HepG2 (cell line): ENCODE measurements around the gene TLN1. TPM values are rescaled to one million over a fixed set of nuclear protein-coding genes. Genes with fewer than 3 reads are reported as not detected.

Experiments used
- ARID2 ChIP-seq: sonication (generic); formaldehyde crosslinking; IDR thresholded peaks from 2 replicates; pipeline ENCODE4 v1.8.1; 2022; ENCODE audit warnings: mild to moderate bottlenecking, missing genetic modification reagents, borderline replicate concordance
- BCL6 ChIP-seq: IDR thresholded peaks from 2 replicates; pipeline ENCODE4 v1.6.1; 2016; ENCODE audit warnings: missing genetic modification reagents, missing compliant biosample characterization
- EZH2 ChIP-seq: conservative IDR thresholded peaks from 2 replicates; pipeline ENCODE4 v1.6.1; 2012; ENCODE audit warnings: mild to moderate bottlenecking, low read depth, low read length, moderate library complexity
- IKZF4 ChIP-seq: sonication (generic); formaldehyde crosslinking; IDR thresholded peaks from 2 replicates; pipeline ENCODE4 v1.5.1; 2020; ENCODE audit warnings: borderline replicate concordance, mild to moderate bottlenecking, low read depth, missing genetic modification reagents; ENCODE audit errors: not compliant biosample characterization
- LBX2 ChIP-seq: sonication (generic); formaldehyde crosslinking; IDR thresholded peaks from 2 replicates; pipeline ENCODE4 v1.5.0; 2020; ENCODE audit warnings: missing genetic modification reagents, mild to moderate bottlenecking, borderline replicate concordance
- NFE2 ChIP-seq: sonication (generic); formaldehyde crosslinking; IDR thresholded peaks from 2 replicates; pipeline ENCODE4 v1.4.0; 2020; ENCODE audit warnings: missing genetic modification reagents
- PHF8 ChIP-seq: sonication (generic); formaldehyde crosslinking; IDR thresholded peaks from 2 replicates; pipeline ENCODE4 v1.5.0; 2020; ENCODE audit warnings: missing genetic modification reagents
- SMAD9 ChIP-seq: sonication (generic); formaldehyde crosslinking; IDR thresholded peaks from 2 replicates; pipeline ENCODE4 v1.5.1; 2020; ENCODE audit warnings: mild to moderate bottlenecking, missing genetic modification reagents
- U2AF1 ChIP-seq: fragments of 200-400 bp; formaldehyde crosslinking; optimal IDR thresholded peaks from 2 replicates; pipeline ENCODE3; 2017; ENCODE audit warnings: mild to moderate bottlenecking, low read depth, low read length
- ZBTB2 ChIP-seq: sonication (generic); formaldehyde crosslinking; IDR thresholded peaks from 2 replicates; pipeline ENCODE4 v1.8.0; 2022; ENCODE audit warnings: low read depth, missing genetic modification reagents
- ZNF138 ChIP-seq: sonication (generic); formaldehyde crosslinking; IDR thresholded peaks from 2 replicates; pipeline ENCODE4 v1.5.0; 2020; ENCODE audit warnings: mild to moderate bottlenecking, low read depth, missing genetic modification reagents
- ZNF251 ChIP-seq: sonication (generic); formaldehyde crosslinking; IDR thresholded peaks from 2 replicates; pipeline ENCODE4 v1.9.0; 2021; ENCODE audit warnings: mild to moderate bottlenecking, missing genetic modification reagents
- ZNF317 ChIP-seq: sonication (generic); formaldehyde crosslinking; IDR thresholded peaks from 2 replicates; pipeline ENCODE4 v1.5.0; 2020; ENCODE audit warnings: mild to moderate bottlenecking, missing genetic modification reagents
- ZNF354B ChIP-seq: sonication (generic); formaldehyde crosslinking; IDR thresholded peaks from 2 replicates; pipeline ENCODE4 v1.8.0; 2022; ENCODE audit warnings: mild to moderate bottlenecking, missing genetic modification reagents
- ZNF605 ChIP-seq: sonication (generic); formaldehyde crosslinking; IDR thresholded peaks from 2 replicates; pipeline ENCODE4 v1.8.0; 2022; ENCODE audit warnings: mild to moderate bottlenecking, missing genetic modification reagents
- ZNF773 ChIP-seq: sonication (generic); formaldehyde crosslinking; IDR thresholded peaks from 2 replicates; pipeline ENCODE4 v1.4.0; 2020; ENCODE audit warnings: missing genetic modification reagents, borderline replicate concordance
- polyA plus RNA-seq, 8 experiments: library from polyadenylated mRNA; depleted of rRNA in 3 of 8; stranded (reverse) in 7 of 8; unstranded in 1 of 8; fragments of >200 nt; fragmentation: Illumina TruSeq in 4 of 8; extraction: Trizol in 4 of 8; gene quantifications; 2 replicates each; pipeline versions ENCODE4 v1.2.1 to v1.2.3, GENCODE V29; 2011 to 2016; ENCODE audit warnings: low read depth in 4 of 8, missing spikeins in 1 of 8, mixed read lengths in 1 of 8; ENCODE audit not compliant: insufficient read depth in 1 of 8
- total RNA-seq, 5 experiments: library from RNA; depleted of rRNA; stranded (reverse); fragments of >200 nt; fragmentation: Illumina TruSeq; extraction: Trizol; gene quantifications; 2 replicates each; pipeline ENCODE4 v1.2.3, GENCODE V29; 2016; ENCODE audit warnings: low read depth in 1 of 5
- TF ChIP-seq, protein P1 (sequence below): IDR thresholded peaks from 2 replicates; pipeline ENCODE4 v1.6.1; 2012; ENCODE audit warnings: low read depth, low read length, improper control_type of control experiment
- TF ChIP-seq, protein P2 (sequence below): sonication (generic); formaldehyde crosslinking; IDR thresholded peaks from 2 replicates; pipeline ENCODE4 v1.5.1; 2020; ENCODE audit warnings: missing genetic modification reagents, mild to moderate bottlenecking, borderline replicate concordance
- TF ChIP-seq, protein P3 (sequence below): sonication (generic); formaldehyde crosslinking; IDR thresholded peaks from 2 replicates; pipeline ENCODE4 v1.5.1; 2020; ENCODE audit warnings: mild to moderate bottlenecking, missing genetic modification reagents, borderline replicate concordance

The TLN1 gene
- total and polyA plus RNA-seq, 2 of the 13 experiments (the other 11 are each of a cell fraction or from before 2014, with no cell fraction given), result 35.2 to 51.8 TPM

GRCh38 chr9:35732185-35732799, at the start of gene TLN1, which contains the start of gene CREB3 (continued):
- TF ChIP-seq ZBTB2 (CRISPR knock-in tag) (peak; percentile 97), BCL6 (CRISPR knock-in tag) (peak; percentile 49), EZH2 (no peak), ZNF251 (CRISPR knock-in tag) (no peak), IKZF4 (no peak), ZNF138 (CRISPR knock-in tag) (0 out of 2 replicates have a peak, but pooled peaks have one; percentile 53), U2AF1 (peak; percentile 99), ZNF605 (CRISPR knock-in tag) (peak; percentile 58; the same call in 1 of the 2 replicates), ZNF773 (CRISPR knock-in tag) (peak; percentile 90; the same call in 1 of the 2 replicates), ZNF354B (no peak), ARID2 (CRISPR knock-in tag) (no peak), PHF8 (peak; percentile 80), SMAD9 (CRISPR knock-in tag) (no peak), NFE2 (no peak), ZNF317 (CRISPR knock-in tag) (no peak), LBX2 (CRISPR knock-in tag) (no peak)
- TF ChIP-seq, protein P1, sequence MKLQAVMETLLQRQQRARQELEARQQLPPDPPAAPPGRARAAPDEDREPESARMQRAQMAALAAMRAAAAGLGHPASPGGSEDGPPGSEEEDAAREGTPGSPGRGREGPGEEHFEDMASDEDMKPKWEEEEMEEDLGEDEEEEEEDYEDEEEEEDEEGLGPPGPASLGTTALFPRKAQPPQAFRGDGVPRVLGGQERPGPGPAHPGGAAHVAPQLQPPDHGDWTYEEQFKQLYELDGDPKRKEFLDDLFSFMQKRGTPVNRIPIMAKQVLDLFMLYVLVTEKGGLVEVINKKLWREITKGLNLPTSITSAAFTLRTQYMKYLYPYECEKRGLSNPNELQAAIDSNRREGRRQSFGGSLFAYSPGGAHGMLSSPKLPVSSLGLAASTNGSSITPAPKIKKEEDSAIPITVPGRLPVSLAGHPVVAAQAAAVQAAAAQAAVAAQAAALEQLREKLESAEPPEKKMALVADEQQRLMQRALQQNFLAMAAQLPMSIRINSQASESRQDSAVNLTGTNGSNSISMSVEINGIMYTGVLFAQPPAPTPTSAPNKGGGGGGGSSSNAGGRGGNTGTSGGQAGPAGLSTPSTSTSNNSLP, result no peak
- TF ChIP-seq, protein P2, sequence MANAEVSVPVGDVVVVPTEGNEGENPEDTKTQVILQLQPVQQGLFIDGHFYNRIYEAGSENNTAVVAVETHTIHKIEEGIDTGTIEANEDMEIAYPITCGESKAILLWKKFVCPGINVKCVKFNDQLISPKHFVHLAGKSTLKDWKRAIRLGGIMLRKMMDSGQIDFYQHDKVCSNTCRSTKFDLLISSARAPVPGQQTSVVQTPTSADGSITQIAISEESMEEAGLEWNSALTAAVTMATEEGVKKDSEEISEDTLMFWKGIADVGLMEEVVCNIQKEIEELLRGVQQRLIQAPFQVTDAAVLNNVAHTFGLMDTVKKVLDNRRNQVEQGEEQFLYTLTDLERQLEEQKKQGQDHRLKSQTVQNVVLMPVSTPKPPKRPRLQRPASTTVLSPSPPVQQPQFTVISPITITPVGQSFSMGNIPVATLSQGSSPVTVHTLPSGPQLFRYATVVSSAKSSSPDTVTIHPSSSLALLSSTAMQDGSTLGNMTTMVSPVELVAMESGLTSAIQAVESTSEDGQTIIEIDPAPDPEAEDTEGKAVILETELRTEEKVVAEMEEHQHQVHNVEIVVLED (CRISPR knock-in tag), result peak; percentile 94
- TF ChIP-seq, protein P3, sequence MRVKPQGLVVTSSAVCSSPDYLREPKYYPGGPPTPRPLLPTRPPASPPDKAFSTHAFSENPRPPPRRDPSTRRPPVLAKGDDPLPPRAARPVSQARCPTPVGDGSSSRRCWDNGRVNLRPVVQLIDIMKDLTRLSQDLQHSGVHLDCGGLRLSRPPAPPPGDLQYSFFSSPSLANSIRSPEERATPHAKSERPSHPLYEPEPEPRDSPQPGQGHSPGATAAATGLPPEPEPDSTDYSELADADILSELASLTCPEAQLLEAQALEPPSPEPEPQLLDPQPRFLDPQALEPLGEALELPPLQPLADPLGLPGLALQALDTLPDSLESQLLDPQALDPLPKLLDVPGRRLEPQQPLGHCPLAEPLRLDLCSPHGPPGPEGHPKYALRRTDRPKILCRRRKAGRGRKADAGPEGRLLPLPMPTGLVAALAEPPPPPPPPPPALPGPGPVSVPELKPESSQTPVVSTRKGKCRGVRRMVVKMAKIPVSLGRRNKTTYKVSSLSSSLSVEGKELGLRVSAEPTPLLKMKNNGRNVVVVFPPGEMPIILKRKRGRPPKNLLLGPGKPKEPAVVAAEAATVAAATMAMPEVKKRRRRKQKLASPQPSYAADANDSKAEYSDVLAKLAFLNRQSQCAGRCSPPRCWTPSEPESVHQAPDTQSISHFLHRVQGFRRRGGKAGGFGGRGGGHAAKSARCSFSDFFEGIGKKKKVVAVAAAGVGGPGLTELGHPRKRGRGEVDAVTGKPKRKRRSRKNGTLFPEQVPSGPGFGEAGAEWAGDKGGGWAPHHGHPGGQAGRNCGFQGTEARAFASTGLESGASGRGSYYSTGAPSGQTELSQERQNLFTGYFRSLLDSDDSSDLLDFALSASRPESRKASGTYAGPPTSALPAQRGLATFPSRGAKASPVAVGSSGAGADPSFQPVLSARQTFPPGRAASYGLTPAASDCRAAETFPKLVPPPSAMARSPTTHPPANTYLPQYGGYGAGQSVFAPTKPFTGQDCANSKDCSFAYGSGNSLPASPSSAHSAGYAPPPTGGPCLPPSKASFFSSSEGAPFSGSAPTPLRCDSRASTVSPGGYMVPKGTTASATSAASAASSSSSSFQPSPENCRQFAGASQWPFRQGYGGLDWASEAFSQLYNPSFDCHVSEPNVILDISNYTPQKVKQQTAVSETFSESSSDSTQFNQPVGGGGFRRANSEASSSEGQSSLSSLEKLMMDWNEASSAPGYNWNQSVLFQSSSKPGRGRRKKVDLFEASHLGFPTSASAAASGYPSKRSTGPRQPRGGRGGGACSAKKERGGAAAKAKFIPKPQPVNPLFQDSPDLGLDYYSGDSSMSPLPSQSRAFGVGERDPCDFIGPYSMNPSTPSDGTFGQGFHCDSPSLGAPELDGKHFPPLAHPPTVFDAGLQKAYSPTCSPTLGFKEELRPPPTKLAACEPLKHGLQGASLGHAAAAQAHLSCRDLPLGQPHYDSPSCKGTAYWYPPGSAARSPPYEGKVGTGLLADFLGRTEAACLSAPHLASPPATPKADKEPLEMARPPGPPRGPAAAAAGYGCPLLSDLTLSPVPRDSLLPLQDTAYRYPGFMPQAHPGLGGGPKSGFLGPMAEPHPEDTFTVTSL (CRISPR knock-in tag), result peak; percentile 57
